Thymus (tissue), 11 donors: Measurements from ENCODE around the gene DLG3. TPM values are rescaled to one million over a fixed set of nuclear protein-coding genes. Genes with fewer than 3 reads are reported as not detected.

ENCODE experiments used
- DNase-seq, 9 donors: peaks; one replicate each; pipeline ENCODE4 v3.0.0-alpha.2; 2013; ENCODE audit warnings: low spot score in 9 of 9, low read depth in 6 of 9, missing footprints in 1 of 9
- H3K27ac ChIP-seq, 2 donors: one replicate each; pipeline ENCODE4 v1.5.1; 2013; ENCODE audit warnings: control low read depth in 1 of 2, low read depth in 1 of 2, low read length in 1 of 2, mild to moderate bottlenecking in 1 of 2, moderate library complexity in 1 of 2
- H3K27me3 ChIP-seq, 2 donors: one replicate each; pipeline ENCODE4 v1.5.1; 2013; ENCODE audit warnings: low read length in 1 of 2; ENCODE audit not compliant: control insufficient read depth in 2 of 2, insufficient read depth in 1 of 2
- H3K36me3 ChIP-seq, 2 donors: one replicate each; pipeline ENCODE4 v1.5.1; 2013; ENCODE audit warnings: low read length in 1 of 2, mild to moderate bottlenecking in 1 of 2, moderate library complexity in 1 of 2; ENCODE audit not compliant: control insufficient read depth in 2 of 2, insufficient read depth in 2 of 2
- H3K4me1 ChIP-seq, 2 donors: one replicate each; pipeline ENCODE4 v1.5.1; 2013; ENCODE audit warnings: low read length in 2 of 2; ENCODE audit not compliant: control insufficient read depth in 2 of 2, insufficient read depth in 2 of 2
- H3K4me3 ChIP-seq, 2 donors: one replicate each; pipeline ENCODE4 v1.5.1; 2013; ENCODE audit warnings: low read length in 2 of 2, control low read depth in 1 of 2, mild to moderate bottlenecking in 1 of 2
- H3K9me3 ChIP-seq, 2 donors: one replicate each; pipeline ENCODE4 v1.5.1; 2013; ENCODE audit warnings: low read length in 1 of 2, mild to moderate bottlenecking in 1 of 2; ENCODE audit not compliant: control insufficient read depth in 2 of 2, insufficient read depth in 1 of 2
- WGBS: extraction: QIAGEN DNeasy Blood & Tissue Kit; methylation state at CpG from one replicate; pipeline ENCODE4 v1.1.7; 2013; 5-methylcytosine and 5-hydroxymethylcytosine counted together
- polyA plus RNA-seq: library from polyadenylated mRNA; stranded (reverse); fragments of 200-250 nt; gene quantifications from one replicate; pipeline ENCODE4 v1.2.3, GENCODE V29; 2013
- total RNA-seq: library from RNA; stranded (reverse); fragments of 120-200 nt; gene quantifications from one replicate; pipeline ENCODE4 v1.2.4, GENCODE V29; 2013
- donor health status: healthy.

DLG3 gene
- total and polyA plus RNA-seq, 2 donors: 4.8 to 5.1 TPM

DNA sequence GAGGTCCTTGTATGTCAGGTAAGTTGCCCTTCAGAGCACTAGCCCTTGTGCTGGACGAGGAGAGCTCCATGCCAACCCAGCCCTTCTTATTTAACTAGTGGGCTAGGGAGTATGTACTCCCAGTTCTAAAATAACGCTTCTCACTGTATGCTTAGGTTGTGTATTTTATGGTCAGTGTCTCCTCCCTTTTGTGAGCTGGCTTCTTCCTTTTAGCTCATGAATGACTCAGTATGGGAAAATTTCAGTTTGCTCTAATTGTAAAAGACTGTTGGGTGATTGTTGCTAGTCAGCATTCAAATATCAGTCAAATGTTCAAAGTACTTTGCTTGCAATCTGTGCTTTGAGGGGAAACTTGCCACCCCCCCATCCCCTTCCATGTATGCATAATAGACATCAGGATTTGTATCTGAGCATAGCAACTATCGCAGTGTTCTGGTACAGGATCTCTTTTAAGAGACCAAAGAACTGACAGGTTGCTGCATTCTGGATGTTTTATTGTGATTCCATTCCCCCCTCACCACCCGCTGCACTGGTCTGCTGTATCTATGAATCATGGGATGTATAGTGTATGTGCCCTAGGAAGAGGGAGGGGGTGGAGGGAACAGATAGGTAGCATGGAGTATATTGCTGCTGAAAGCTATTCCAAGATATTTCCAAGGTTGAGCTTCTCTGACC, 34.7 kb downstream of the DLG3 start:
- Histone ChIP-seq H3K4me3 (no peak overlapping the region), H3K27me3 (peaks cover 0 to 2% of the 10 kb centered on the region in 2 donors), H3K36me3 (no peaks in the 10 kb centered on the region), H3K27ac (no peak overlapping the region), H3K4me1 (no peaks in the 10 kb centered on the region), H3K9me3 (no peaks in the 10 kb centered on the region)
- DNase-seq: no peak
- WGBS: 97% methylated on average over 4 of the region's 4 CpGs

GRCh38 chrX:70479922-70480659, 35.5 kb downstream of the DLG3 start:
- Histone ChIP-seq H3K9me3 (no peaks in the 10 kb centered on the region), H3K36me3 (no peaks in the 10 kb centered on the region), H3K4me3 (no peak overlapping the region), H3K27ac (no peak overlapping the region), H3K4me1 (no peaks in the 10 kb centered on the region), H3K27me3 (peaks cover 0 to 2% of the 10 kb centered on the region in 2 donors)
- no peak for DNase-seq
- 96% methylated on average over 6 of the region's 6 CpGs for WGBS

DNA sequence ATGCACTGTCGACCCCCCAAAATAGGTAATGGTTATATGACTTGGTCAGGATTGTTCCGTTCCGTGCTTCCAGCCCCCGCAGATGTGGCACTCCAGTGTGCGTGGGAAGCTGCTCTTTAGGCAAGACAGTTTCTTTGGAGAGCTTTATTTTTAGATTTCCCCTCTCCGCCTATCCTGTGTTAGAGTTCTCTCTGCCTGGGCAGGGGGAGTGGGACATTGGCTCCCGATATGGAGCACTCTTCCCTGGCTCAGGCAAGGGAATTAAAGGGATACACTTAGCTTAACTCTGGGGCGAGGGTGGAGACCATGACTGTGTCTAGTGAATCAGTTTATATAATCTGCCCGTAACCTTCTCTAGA, 36.0 kb downstream of the DLG3 start:
- 96% methylated on average over 9 of the region's 9 CpGs for WGBS
- no peak overlapping the region for H3K4me3 ChIP-seq
- H3K27ac ChIP-seq: no peak overlapping the region
- peaks cover 0 to 2% of the 10 kb centered on the region in 2 donors for H3K27me3 ChIP-seq
- H3K4me1 ChIP-seq: no peaks in the 10 kb centered on the region
- H3K36me3 ChIP-seq: no peaks in the 10 kb centered on the region
- DNase-seq: no peak
- no peaks in the 10 kb centered on the region for H3K9me3 ChIP-seq

- WGBS: 96% methylated on average over 8 of the region's 8 CpGs
- Histone ChIP-seq H3K27ac (no peak overlapping the region), H3K36me3 (no peaks in the 10 kb centered on the region), H3K27me3 (peaks cover 0 to 2% of the 10 kb centered on the region in 2 donors), H3K4me3 (no peak overlapping the region), H3K4me1 (no peaks in the 10 kb centered on the region), H3K9me3 (no peaks in the 10 kb centered on the region)
- no peak for DNase-seq
These were observed 37.0 kb downstream of the DLG3 start for GRCh38 chrX:70481471-70482270.

GRCh38 chrX:70482300-70482699, 37.7 kb downstream of the DLG3 start:
- no peak overlapping the region for H3K4me3 ChIP-seq
- 100% methylated on average over 2 of the region's 2 CpGs for WGBS
- peaks cover 0 to under 1% of the 10 kb centered on the region in 2 donors for H3K27me3 ChIP-seq
- H3K27ac ChIP-seq: no peak overlapping the region
- no peaks in the 10 kb centered on the region for H3K4me1 ChIP-seq
- no peak for DNase-seq
- no peaks in the 10 kb centered on the region for H3K36me3 ChIP-seq
- H3K9me3 ChIP-seq: no peaks in the 10 kb centered on the region

- H3K27me3 ChIP-seq: no peaks in the 10 kb centered on the region
- no peaks in the 10 kb centered on the region for H3K4me1 ChIP-seq
- no peaks in the 10 kb centered on the region for H3K36me3 ChIP-seq
- no peaks in the 10 kb centered on the region for H3K9me3 ChIP-seq
- no peak overlapping the region for H3K27ac ChIP-seq
- H3K4me3 ChIP-seq: no peak overlapping the region
- no peak for DNase-seq
- 93% methylated on average over 7 of the region's 7 CpGs for WGBS
These were observed 40.8 kb downstream of the DLG3 start for GRCh38 chrX:70485466-70485865.

GRCh38 chrX:70488856-70489255, 44.2 kb downstream of the DLG3 start:
- Histone ChIP-seq H3K4me3 (no peak overlapping the region), H3K27me3 (no peaks in the 10 kb centered on the region), H3K36me3 (no peaks in the 10 kb centered on the region), H3K9me3 (no peaks in the 10 kb centered on the region), H3K4me1 (no peaks in the 10 kb centered on the region), H3K27ac (no peak overlapping the region)
- DNase-seq: no peak
- 83% methylated on average over 2 of the region's 2 CpGs for WGBS

- WGBS: 94% methylated on average over 4 of the region's 4 CpGs
- H3K4me3 ChIP-seq: no peak overlapping the region
- H3K36me3 ChIP-seq: peaks cover 0 to 9% of the 10 kb centered on the region in 2 donors
- DNase-seq: no peak
- no peak overlapping the region for H3K27ac ChIP-seq
- no peaks in the 10 kb centered on the region for H3K4me1 ChIP-seq
- no peaks in the 10 kb centered on the region for H3K27me3 ChIP-seq
- H3K9me3 ChIP-seq: no peaks in the 10 kb centered on the region
These were observed 49.8 kb downstream of the DLG3 start for GRCh38 chrX:70494441-70494840.

DNA sequence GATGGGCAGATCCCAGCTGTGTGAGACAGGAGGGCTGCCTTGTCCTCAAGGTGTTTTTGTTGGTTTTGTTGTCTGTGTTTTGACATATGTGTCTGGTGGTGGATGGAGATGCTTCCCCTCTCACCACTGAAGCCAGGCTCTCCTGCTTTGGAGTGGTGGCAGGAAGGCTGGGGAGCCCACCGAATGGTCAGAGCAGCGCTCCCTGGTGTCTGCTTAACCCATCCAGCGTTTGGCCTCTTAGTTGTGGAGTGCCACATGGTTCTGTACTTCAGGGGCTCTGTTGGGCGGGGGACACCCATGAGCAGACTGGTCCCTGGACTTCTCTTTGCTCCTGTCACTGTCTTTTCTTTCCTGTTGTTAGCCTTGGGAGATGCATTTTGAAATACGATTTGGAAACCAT, 51.9 kb downstream of the DLG3 start:
- whole genome bisulfite sequencing: 97% methylated on average over 5 of the region's 5 CpGs
- Histone ChIP-seq H3K27ac (no peak overlapping the region), H3K9me3 (no peaks in the 10 kb centered on the region), H3K36me3 (peaks cover 0 to 13% of the 10 kb centered on the region in 2 donors), H3K27me3 (no peaks in the 10 kb centered on the region), H3K4me1 (no peaks in the 10 kb centered on the region), H3K4me3 (no peak overlapping the region)
- DNase-seq: no peak
